ENCODE results near the gene AHRR.

The AHRR gene

GRCh38 chr5:344668-345067 lies 23.2 kb downstream of the AHRR start:
- CTCF ChIA-PET, result interaction anchor here (1.0 to 1.1 kb wide), 3 partner anchors 9 to 59 kb away, joined by 3 read pairs; no protein-coding TSS in a partner anchor
- POLR2A ChIA-PET, result interaction anchor here (0.6 to 1.1 kb wide), 3 partner anchors 9 to 74 kb away, joined by 3 read pairs; no protein-coding TSS in a partner anchor
- TF ChIP-seq CTCF (IDR thresholded peaks at IDR 0.05; ENCODE audit: control extremely low read depth, extremely low read depth, low read depth, missing control alignments), result no peak
- DNase-seq (ENCODE audit: extremely low spot score), result peak; percentile 13

- ChIA-PET CTCF (interaction anchor here (0.7 to 1.8 kb wide), 9 partner anchors 9 to 323 kb away, joined by 3 to 7 read pairs (median 3); partner anchors contain the start of gene AHRR), POLR2A (no interaction called here)
- peak; percentile 28 for DNase-seq (ENCODE audit: extremely low spot score)
- TF ChIP-seq CTCF (IDR thresholded peaks at IDR 0.05; ENCODE audit: control extremely low read depth, extremely low read depth, low read depth, missing control alignments), result no peak
Observed at GRCh38 chr5:345404-346195, 24.1 kb downstream of the AHRR start.

- ChIA-PET POLR2A (no interaction called here), CTCF (interaction anchor here (0.7 to 1.8 kb wide), 9 partner anchors 9 to 322 kb away, joined by 3 to 7 read pairs (median 3); partner anchors contain the start of gene AHRR)
- no peak for TF ChIP-seq CTCF (IDR thresholded peaks at IDR 0.05; ENCODE audit: control extremely low read depth, extremely low read depth, low read depth, missing control alignments)
- DNase-seq (ENCODE audit: extremely low spot score), result peak; percentile 37
Observed at GRCh38 chr5:346229-346935, 24.9 kb downstream of the AHRR start.

GRCh38 chr5:347712-348284 lies 26.3 kb downstream of the AHRR start:
- DNase-seq (ENCODE audit: extremely low spot score), result peak; percentile 11
- CTCF ChIA-PET, result interaction anchor here (0.7 to 1.2 kb wide), 2 partner anchors 31 to 83 kb away, joined by 3 to 4 read pairs; no protein-coding TSS in a partner anchor
- TF ChIP-seq CTCF (IDR thresholded peaks at IDR 0.05; ENCODE audit: control extremely low read depth, extremely low read depth, low read depth, missing control alignments), result no peak
- POLR2A ChIA-PET, result no interaction called here

GRCh38 chr5:348726-349125 lies 27.2 kb downstream of the AHRR start:
- CTCF ChIA-PET, result interaction anchor here (1.9 to 2.2 kb wide), 3 partner anchors 11 to 82 kb away, joined by 6 to 7 read pairs (median 7); no protein-coding TSS in a partner anchor
- DNase-seq (ENCODE audit: extremely low spot score), result no peak
- POLR2A ChIA-PET, result no interaction called here
- no peak for TF ChIP-seq CTCF (IDR thresholded peaks at IDR 0.05; ENCODE audit: control extremely low read depth, extremely low read depth, low read depth, missing control alignments)

GRCh38 chr5:350355-350754 lies 28.8 kb downstream of the AHRR start:
- peak; percentile 16 for DNase-seq (ENCODE audit: extremely low spot score)
- POLR2A ChIA-PET, result no interaction called here
- TF ChIP-seq CTCF (IDR thresholded peaks at IDR 0.05; ENCODE audit: control extremely low read depth, extremely low read depth, low read depth, missing control alignments), result peak; percentile 30
- CTCF ChIA-PET, result interaction anchor here (0.7 to 2.2 kb wide), 4 partner anchors 10 to 80 kb away, joined by 3 to 7 read pairs (median 4); no protein-coding TSS in a partner anchor

Measured in GM10248 (cell line).